ENCODE measurements around the gene TNNC1.

TNNC1 gene

DNA sequence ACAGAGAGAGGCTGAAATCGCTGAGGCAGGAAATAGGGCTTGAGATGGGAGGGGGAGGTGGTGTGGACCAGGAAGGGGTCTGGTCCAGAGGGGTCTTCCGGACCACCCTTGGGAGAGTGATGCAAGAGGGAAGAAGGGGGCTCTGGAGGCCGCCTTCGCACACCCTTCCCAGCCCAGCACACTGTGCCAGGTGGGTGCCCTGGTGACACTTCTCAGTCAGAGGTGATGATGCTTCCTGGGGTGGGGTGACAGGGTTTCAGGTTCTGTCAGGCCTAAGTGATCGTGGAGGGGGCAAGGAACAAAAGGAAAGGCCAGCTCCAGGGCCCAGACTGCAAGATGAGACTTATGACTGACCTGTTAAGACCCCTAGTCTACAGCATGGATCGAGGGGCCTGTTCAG is 21.6 kb downstream of the TNNC1 start:
- H3K27me3 ChIP-seq (ENCODE audit: low read depth, low read length), result peaks cover 10% of the 10 kb centered on the region; the same call in 1 of the 2 replicates
- no peak overlapping the region for H3K4me2 ChIP-seq (ENCODE audit: low read length)
- TF ChIP-seq, protein P1, sequence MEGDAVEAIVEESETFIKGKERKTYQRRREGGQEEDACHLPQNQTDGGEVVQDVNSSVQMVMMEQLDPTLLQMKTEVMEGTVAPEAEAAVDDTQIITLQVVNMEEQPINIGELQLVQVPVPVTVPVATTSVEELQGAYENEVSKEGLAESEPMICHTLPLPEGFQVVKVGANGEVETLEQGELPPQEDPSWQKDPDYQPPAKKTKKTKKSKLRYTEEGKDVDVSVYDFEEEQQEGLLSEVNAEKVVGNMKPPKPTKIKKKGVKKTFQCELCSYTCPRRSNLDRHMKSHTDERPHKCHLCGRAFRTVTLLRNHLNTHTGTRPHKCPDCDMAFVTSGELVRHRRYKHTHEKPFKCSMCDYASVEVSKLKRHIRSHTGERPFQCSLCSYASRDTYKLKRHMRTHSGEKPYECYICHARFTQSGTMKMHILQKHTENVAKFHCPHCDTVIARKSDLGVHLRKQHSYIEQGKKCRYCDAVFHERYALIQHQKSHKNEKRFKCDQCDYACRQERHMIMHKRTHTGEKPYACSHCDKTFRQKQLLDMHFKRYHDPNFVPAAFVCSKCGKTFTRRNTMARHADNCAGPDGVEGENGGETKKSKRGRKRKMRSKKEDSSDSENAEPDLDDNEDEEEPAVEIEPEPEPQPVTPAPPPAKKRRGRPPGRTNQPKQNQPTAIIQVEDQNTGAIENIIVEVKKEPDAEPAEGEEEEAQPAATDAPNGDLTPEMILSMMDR (IDR thresholded peaks at IDR 0.05; ENCODE audit: low read depth, low read length), result no peak
- no peak for TF ChIP-seq EZH2phosphoT487 (IDR thresholded peaks at IDR 0.05; ENCODE audit: low read depth)
- no peak overlapping the region for H2AFZ ChIP-seq (ENCODE audit: low read depth, low read length)
- H4K20me1 ChIP-seq (ENCODE audit: insufficient read depth, low read length), result no peaks in the 10 kb centered on the region
- H3K9ac ChIP-seq (ENCODE audit: low read length), result no peak overlapping the region
- H3K79me2 ChIP-seq (ENCODE audit: low read length), result no peaks in the 10 kb centered on the region
- no peaks in the 10 kb centered on the region for H3K9me3 ChIP-seq (ENCODE audit: insufficient read depth, low read length)
- no peak overlapping the region for H3K27ac ChIP-seq (ENCODE audit: low read length)
- 0 out of 2 replicates have a peak, but pooled peaks cover 3% of the 10 kb centered on the region for H3K4me1 ChIP-seq (ENCODE audit: low read length)
- no peak overlapping the region for H3K4me3 ChIP-seq (ENCODE audit: low read length)
- no peaks in the 10 kb centered on the region for H3K36me3 ChIP-seq (replicated peaks; ENCODE audit: low read depth, low read length)

DNA sequence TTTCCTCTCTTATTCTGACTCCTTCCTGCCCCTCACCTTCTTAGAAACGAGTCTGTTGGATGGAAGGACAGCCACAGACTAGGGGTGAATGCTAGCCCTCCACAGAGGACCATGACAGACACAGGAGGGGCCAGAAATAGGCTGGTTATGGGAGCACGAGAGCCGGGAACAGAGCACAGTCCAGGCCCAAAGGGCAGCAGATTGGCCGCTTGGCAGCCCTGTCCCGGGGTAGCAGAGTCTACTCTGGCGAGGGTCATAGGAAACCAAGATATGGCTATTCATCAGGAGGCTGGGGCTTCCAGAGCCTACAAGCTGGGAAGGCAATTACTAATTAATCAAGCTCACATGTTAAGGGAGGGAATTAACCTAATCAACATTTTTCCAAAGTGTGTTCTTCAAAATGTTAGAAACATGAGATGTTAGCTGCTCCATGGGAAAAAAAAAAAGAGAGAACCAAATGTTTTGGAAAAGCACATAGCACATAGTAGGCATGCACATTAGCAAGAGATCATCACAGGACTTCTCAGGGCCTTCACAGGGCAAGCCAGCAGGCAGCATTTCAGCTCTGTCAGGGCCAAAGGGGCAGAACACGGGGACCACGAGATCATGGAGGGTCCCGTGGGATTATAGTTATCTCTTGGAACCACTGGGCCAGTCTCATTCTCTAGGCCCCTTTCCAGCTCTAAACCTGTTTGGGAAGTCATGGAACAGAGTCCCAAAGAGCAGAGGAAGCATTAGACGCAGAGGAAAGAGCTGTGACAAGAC is 22.2 kb downstream of the TNNC1 start:
- TF ChIP-seq, protein P1 (IDR thresholded peaks at IDR 0.05; ENCODE audit: low read depth, low read length), result no peak
- no peak for TF ChIP-seq EZH2phosphoT487 (IDR thresholded peaks at IDR 0.05; ENCODE audit: low read depth)
- Histone ChIP-seq H3K36me3 (replicated peaks; ENCODE audit: low read depth, low read length) (no peaks in the 10 kb centered on the region), H3K9ac (ENCODE audit: low read length) (no peak overlapping the region), H3K4me3 (ENCODE audit: low read length) (no peak overlapping the region), H3K27me3 (ENCODE audit: low read depth, low read length) (peaks cover 10% of the 10 kb centered on the region; the same call in 1 of the 2 replicates), H3K4me1 (ENCODE audit: low read length) (0 out of 2 replicates have a peak, but pooled peaks cover 3% of the 10 kb centered on the region), H3K27ac (ENCODE audit: low read length) (no peak overlapping the region), H2AFZ (ENCODE audit: low read depth, low read length) (no peak overlapping the region), H3K79me2 (ENCODE audit: low read length) (no peaks in the 10 kb centered on the region), H3K4me2 (ENCODE audit: low read length) (no peak overlapping the region), H3K9me3 (ENCODE audit: insufficient read depth, low read length) (no peaks in the 10 kb centered on the region), H4K20me1 (ENCODE audit: insufficient read depth, low read length) (no peaks in the 10 kb centered on the region)

DNA sequence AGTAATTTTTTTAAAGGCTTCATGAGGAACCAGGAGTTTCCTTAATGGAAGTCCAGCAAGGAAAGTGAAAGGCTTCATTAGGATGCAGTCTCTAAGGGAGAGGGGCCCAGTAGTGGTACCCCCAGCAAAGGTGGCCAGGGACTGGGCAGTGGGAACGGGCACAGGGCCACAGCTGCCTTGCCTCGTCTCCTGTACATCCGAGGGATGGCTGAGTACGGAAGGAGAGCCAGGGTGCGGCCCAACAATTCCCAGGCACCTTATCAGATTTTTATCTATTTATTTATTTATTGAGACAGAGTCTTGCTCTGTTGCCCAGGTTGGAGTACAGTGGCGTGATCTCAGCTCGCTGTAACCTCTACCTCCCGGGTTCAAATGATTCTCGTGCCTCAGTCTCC is 23.4 kb downstream of the TNNC1 start:
- TF ChIP-seq EZH2phosphoT487 (IDR thresholded peaks at IDR 0.05; ENCODE audit: low read depth), result no peak
- TF ChIP-seq, protein P1 (IDR thresholded peaks at IDR 0.05; ENCODE audit: low read depth, low read length), result no peak
- peaks cover 13% of the 10 kb centered on the region; the same call in 1 of the 2 replicates for H3K27me3 ChIP-seq (ENCODE audit: low read depth, low read length)

DNA sequence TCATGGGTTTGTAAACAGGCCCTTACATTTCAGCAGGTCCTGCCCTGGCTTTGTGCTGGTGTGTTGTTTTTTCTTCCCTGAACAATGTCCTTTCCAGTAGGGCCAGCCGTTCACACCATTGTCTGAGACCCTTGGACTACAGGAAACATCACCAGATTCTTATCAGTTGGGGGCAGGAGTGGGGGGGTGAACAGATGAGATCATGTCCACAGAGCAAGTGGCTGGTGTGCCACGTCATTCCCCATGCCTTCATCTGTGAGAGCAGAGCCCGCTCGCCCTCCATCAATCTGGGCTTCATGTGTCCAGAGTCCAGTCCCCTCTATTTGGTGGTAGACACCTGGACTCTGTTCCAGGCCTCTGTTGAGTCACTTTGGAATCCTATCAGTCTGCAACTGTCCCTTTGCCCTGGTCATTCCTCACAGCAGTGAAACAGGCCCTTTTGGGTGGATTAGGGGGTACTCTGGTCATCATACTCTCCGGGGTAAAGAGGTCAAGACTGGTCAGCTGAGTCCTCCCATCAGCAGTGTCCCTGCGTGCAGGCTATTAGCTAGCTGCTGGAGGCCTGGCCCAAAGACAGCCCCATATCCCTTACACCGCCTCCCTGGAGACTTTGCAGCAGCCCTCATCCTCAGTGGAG is 23.9 kb downstream of the TNNC1 start:
- H3K9me3 ChIP-seq (ENCODE audit: insufficient read depth, low read length), result no peaks in the 10 kb centered on the region
- H4K20me1 ChIP-seq (ENCODE audit: insufficient read depth, low read length), result no peaks in the 10 kb centered on the region
- H3K27ac ChIP-seq (ENCODE audit: low read length), result no peak overlapping the region
- H3K9ac ChIP-seq (ENCODE audit: low read length), result no peak overlapping the region
- no peak overlapping the region for H3K4me2 ChIP-seq (ENCODE audit: low read length)
- no peak overlapping the region for H3K4me3 ChIP-seq (ENCODE audit: low read length)
- H3K79me2 ChIP-seq (ENCODE audit: low read length), result no peaks in the 10 kb centered on the region
- H3K36me3 ChIP-seq (replicated peaks; ENCODE audit: low read depth, low read length), result no peaks in the 10 kb centered on the region
- TF ChIP-seq EZH2phosphoT487 (IDR thresholded peaks at IDR 0.05; ENCODE audit: low read depth), result no peak
- TF ChIP-seq, protein P1 (IDR thresholded peaks at IDR 0.05; ENCODE audit: low read depth, low read length), result no peak
- H3K27me3 ChIP-seq (ENCODE audit: low read depth, low read length), result peaks cover 13% of the 10 kb centered on the region; the same call in 1 of the 2 replicates
- H2AFZ ChIP-seq (ENCODE audit: low read depth, low read length), result no peak overlapping the region
- H3K4me1 ChIP-seq (ENCODE audit: low read length), result 0 out of 2 replicates have a peak, but pooled peaks cover 3% of the 10 kb centered on the region

More for the DNA sequence above, 23.4 kb downstream of the TNNC1 start:
- Histone ChIP-seq H3K27ac (ENCODE audit: low read length) (no peak overlapping the region), H2AFZ (ENCODE audit: low read depth, low read length) (no peak overlapping the region), H3K9me3 (ENCODE audit: insufficient read depth, low read length) (no peaks in the 10 kb centered on the region), H3K79me2 (ENCODE audit: low read length) (no peaks in the 10 kb centered on the region), H3K4me3 (ENCODE audit: low read length) (no peak overlapping the region), H3K36me3 (replicated peaks; ENCODE audit: low read depth, low read length) (no peaks in the 10 kb centered on the region), H3K4me2 (ENCODE audit: low read length) (no peak overlapping the region), H4K20me1 (ENCODE audit: insufficient read depth, low read length) (no peaks in the 10 kb centered on the region), H3K9ac (ENCODE audit: low read length) (no peak overlapping the region), H3K4me1 (ENCODE audit: low read length) (0 out of 2 replicates have a peak, but pooled peaks cover 3% of the 10 kb centered on the region)

Measured in OCI-LY3 (cell line).